ENCODE measurements around the gene ADH6.

GRCh38 chr4:99202536-99202935 is 16.5 kb downstream of the ADH6 start:
- TF ChIP-seq CTCF (IDR thresholded peaks at IDR 0.05) (no peak), POLR2A (IDR thresholded peaks at IDR 0.05) (no peak)

All from testis (tissue), 2 donors.